H9 (cell line): ENCODE data around the gene ABHD14A. TPM values are rescaled to one million over a fixed set of nuclear protein-coding genes. Genes with fewer than 3 reads are reported as not detected.

Experiments
- DNase-seq: peaks from one replicate; pipeline ENCODE4 v3.0.0-alpha.2; 2017
- H2AFZ ChIP-seq: one replicate; pipeline ENCODE4 v1.6.1; 2013; ENCODE audit warnings: mild to moderate bottlenecking, low read length, control low read depth, moderate library complexity
- H2AK5ac ChIP-seq: 2 replicates; pipeline ENCODE4 v1.6.1; 2013; ENCODE audit warnings: low read length, control low read depth, mixed read lengths; ENCODE audit not compliant: insufficient read length
- H2BK120ac ChIP-seq: one replicate; pipeline ENCODE4 v1.6.1; 2013; ENCODE audit warnings: low read depth, mild to moderate bottlenecking, low read length, control low read depth, inconsistent platforms; ENCODE audit not compliant: poor library complexity, severe bottlenecking
- H2BK12ac ChIP-seq: 2 replicates; pipeline ENCODE4 v1.6.1; 2013; ENCODE audit warnings: low read length, control low read depth, mixed read lengths, low read depth; ENCODE audit not compliant: insufficient read length
- H2BK15ac ChIP-seq: 2 replicates; pipeline ENCODE4 v1.6.1; 2013; ENCODE audit warnings: low read depth, low read length, control low read depth
- H2BK20ac ChIP-seq: one replicate; pipeline ENCODE4 v1.6.1; 2013; ENCODE audit warnings: low read depth, mild to moderate bottlenecking, low read length, control low read depth, inconsistent platforms; ENCODE audit not compliant: poor library complexity, severe bottlenecking
- H2BK5ac ChIP-seq: 2 replicates; pipeline ENCODE4 v1.6.1; 2013; ENCODE audit warnings: low read length, control low read depth, mixed read lengths; ENCODE audit not compliant: insufficient read length
- H3K14ac ChIP-seq: 2 replicates; pipeline ENCODE4 v1.6.1; 2013; ENCODE audit warnings: low read length, control low read depth; ENCODE audit not compliant: insufficient read depth
- H3K18ac ChIP-seq: 2 replicates; pipeline ENCODE4 v1.6.1; 2013; ENCODE audit warnings: low read depth, mild to moderate bottlenecking, mixed read lengths, low read length, control low read depth; ENCODE audit not compliant: insufficient read length
- H3K23ac ChIP-seq: 2 replicates; pipeline ENCODE4 v1.6.1; 2013; ENCODE audit warnings: low read length, control low read depth, mixed read lengths, low read depth; ENCODE audit not compliant: insufficient read length
- H3K23me2 ChIP-seq: 2 replicates; pipeline ENCODE4 v1.6.1; 2013; ENCODE audit warnings: low read depth, mild to moderate bottlenecking, mixed read lengths, low read length, control low read depth; ENCODE audit not compliant: insufficient read length, poor library complexity, severe bottlenecking
- H3K27ac ChIP-seq: 2 replicates; pipeline ENCODE4 v1.5.1; 2013; ENCODE audit warnings: low read length, control low read depth, mixed read lengths, low read depth; ENCODE audit not compliant: insufficient read length
- H3K27me3 ChIP-seq: 2 replicates; pipeline ENCODE4 v1.6.1; 2013; ENCODE audit warnings: low read length, control low read depth, inconsistent platforms; ENCODE audit not compliant: insufficient read depth
- H3K4ac ChIP-seq: 2 replicates; pipeline ENCODE4 v1.6.1; 2013; ENCODE audit warnings: low read depth, mild to moderate bottlenecking, control low read depth, inconsistent platforms, low read length, moderate library complexity
- H3K4me1 ChIP-seq: 2 replicates; pipeline ENCODE4 v1.6.1; 2013; ENCODE audit warnings: low read length, control low read depth, inconsistent platforms; ENCODE audit not compliant: insufficient read depth
- H3K4me2 ChIP-seq: 2 replicates; pipeline ENCODE4 v1.6.1; 2013; ENCODE audit warnings: low read length, control low read depth, mixed read lengths; ENCODE audit not compliant: insufficient read length, insufficient read depth
- H3K56ac ChIP-seq: 2 replicates; pipeline ENCODE4 v1.6.1; 2013; ENCODE audit warnings: low read depth, mild to moderate bottlenecking, mixed read lengths, low read length, control low read depth; ENCODE audit not compliant: insufficient read length
- H3K79me1 ChIP-seq: 2 replicates; pipeline ENCODE4 v1.6.1; 2013; ENCODE audit warnings: low read depth, mild to moderate bottlenecking, moderate library complexity, low read length, control low read depth, inconsistent platforms; ENCODE audit not compliant: insufficient read depth, poor library complexity, severe bottlenecking
- H3K79me2 ChIP-seq: 2 replicates; pipeline ENCODE4 v1.6.1; 2013; ENCODE audit warnings: low read length, control low read depth, inconsistent platforms; ENCODE audit not compliant: insufficient read depth
- H3K9ac ChIP-seq: 2 replicates; pipeline ENCODE4 v1.6.1; 2013; ENCODE audit warnings: low read length, control low read depth, mixed read lengths; ENCODE audit not compliant: insufficient read length; ENCODE audit errors: extremely low read depth
- H3K9me3 ChIP-seq: one replicate; pipeline ENCODE4 v1.6.1; 2013; ENCODE audit warnings: low read depth, low read length, inconsistent platforms; ENCODE audit not compliant: control insufficient read depth
- H3T11ph ChIP-seq: one replicate; pipeline ENCODE4 v1.6.1; 2013; ENCODE audit warnings: mild to moderate bottlenecking, low read length, control low read depth, inconsistent platforms
- H4K20me1 ChIP-seq: one replicate; pipeline ENCODE4 v1.6.1; 2013; ENCODE audit not compliant: control insufficient read depth, insufficient read length, insufficient read depth
- H4K5ac ChIP-seq: 2 replicates; pipeline ENCODE4 v1.6.1; 2013; ENCODE audit warnings: low read depth, mild to moderate bottlenecking, mixed read lengths, low read length, control low read depth; ENCODE audit not compliant: insufficient read length
- H4K8ac ChIP-seq: replicated peaks from 2 replicates; pipeline ENCODE4 v1.6.1; 2013; ENCODE audit warnings: low read length, control low read depth, mixed read lengths, low read depth; ENCODE audit not compliant: insufficient read length
- H4K91ac ChIP-seq: 2 replicates; pipeline ENCODE4 v1.6.1; 2013; ENCODE audit warnings: low read depth, mild to moderate bottlenecking, moderate library complexity, mixed read lengths, low read length, control low read depth; ENCODE audit not compliant: insufficient read length
- H3K27ac Mint-ChIP-seq, 3 experiments: 2 replicates in 2 of 3; 3 replicates in 1 of 3; pipeline ENCODE4 v1.8.0; 2020 to 2021; ENCODE audit warnings: mixed read lengths in 3 of 3, mild to moderate bottlenecking in 1 of 3, moderate library complexity in 1 of 3
- H3K27me3 Mint-ChIP-seq: 2 replicates; pipeline ENCODE4 v1.8.0; 2021; ENCODE audit warnings: low read depth, mild to moderate bottlenecking, moderate library complexity, mixed read lengths
- H3K36me3 Mint-ChIP-seq, 3 experiments: 2 replicates in 2 of 3; 3 replicates in 1 of 3; pipeline ENCODE4 v1.8.0; 2020 to 2021; ENCODE audit warnings: low read depth in 3 of 3, mixed read lengths in 3 of 3; ENCODE audit not compliant: insufficient read depth in 1 of 3
- H3K4me1 Mint-ChIP-seq, 2 experiments: 2 replicates each; pipeline ENCODE4 v1.8.0; 2020; ENCODE audit warnings: mixed read lengths in 2 of 2
- H3K4me3 Mint-ChIP-seq, 2 experiments: 2 replicates in 1 of 2; 3 replicates in 1 of 2; pipeline ENCODE4 v1.8.0; 2020 to 2021; ENCODE audit warnings: mild to moderate bottlenecking in 2 of 2, mixed read lengths in 2 of 2, moderate library complexity in 1 of 2
- H3K9me3 Mint-ChIP-seq, 2 experiments: 2 replicates in 1 of 2; 3 replicates in 1 of 2; pipeline ENCODE4 v1.8.0; 2020; ENCODE audit warnings: mild to moderate bottlenecking in 2 of 2, mixed read lengths in 2 of 2, moderate library complexity in 1 of 2
- WGBS: extraction: QIAGEN DNeasy Blood & Tissue Kit; methylation state at CpG from one replicate; pipeline ENCODE4 v1.1.7; 2013; ENCODE audit warnings: missing lambda C conversion rate, low lambda C conversion rate, mixed read lengths; ENCODE audit not compliant: insufficient read length; ENCODE audit errors: extremely low coverage; 5-methylcytosine and 5-hydroxymethylcytosine counted together
- total RNA-seq: library from RNA; stranded (reverse); gene quantifications from 2 replicates; pipeline ENCODE4 v1.2.1, GENCODE V29; 2021
- TF ChIP-seq, protein P1 (sequence below): fragments of 200-600 bp; sonication (generic); conservative IDR thresholded peaks from 3 replicates; pipeline ENCODE4 v1.8.0; 2021; ENCODE audit warnings: antibody characterized with exemption, mild to moderate bottlenecking

Gene ABHD14A
- total RNA-seq, 1 experiment from 2014 or later, result 3.1 TPM

DNA sequence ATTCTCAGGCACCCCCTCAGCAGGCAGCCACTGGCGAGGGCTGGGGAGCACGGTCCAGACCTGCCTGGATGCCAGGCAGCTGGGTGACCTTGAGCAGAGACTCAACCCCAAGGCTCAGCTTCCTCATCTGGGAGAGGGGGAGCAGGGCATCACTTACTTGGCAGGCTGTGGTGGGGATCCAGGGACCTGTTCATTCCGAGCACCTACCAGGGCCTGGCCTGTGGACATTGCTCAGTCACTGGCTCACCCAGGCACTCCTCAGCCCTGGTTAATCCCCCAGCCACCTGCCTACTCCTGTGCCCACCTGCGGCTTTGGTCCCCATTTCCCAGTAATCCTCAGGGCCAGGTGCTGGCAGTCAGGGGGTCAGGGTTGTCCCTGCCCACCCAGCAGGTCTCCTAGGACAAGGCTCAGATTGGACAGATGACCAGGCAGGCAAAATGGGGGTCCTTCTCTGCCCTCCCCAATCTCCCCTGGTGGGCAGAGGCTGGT, 30.1 kb downstream of the ABHD14A start:
- H3K4me2 ChIP-seq, result peak overlapping the region; percentile 36
- H3K27ac Mint-ChIP-seq, result peak overlapping the region in 2 of 3 experiments; percentile 28 to 77; a peak in 4 of 7 replicates

More for the DNA sequence above, 30.1 kb downstream of the ABHD14A start:
- Histone ChIP-seq H4K5ac (no peak overlapping the region), H4K20me1 (no peaks in the 10 kb centered on the region), H4K8ac (no peak overlapping the region), H2BK15ac (no peak overlapping the region), H3K79me2 (no peaks in the 10 kb centered on the region), H3K9me3 (no peaks in the 10 kb centered on the region), H2BK120ac (no peak overlapping the region), H3K27me3 (no peaks in the 10 kb centered on the region), H3K18ac (no peak overlapping the region), H3K27ac (no peak overlapping the region), H4K91ac (no peak overlapping the region), H3K9ac (no peak overlapping the region), H2AFZ (no peak overlapping the region), H3K56ac (no peak overlapping the region), H3T11ph (no peak overlapping the region), H3K23me2 (no peaks in the 10 kb centered on the region), H3K14ac (0 out of 2 replicates have a peak overlapping the region, but pooled peaks have one; percentile 5), H3K4ac (no peak overlapping the region), H3K23ac (no peak overlapping the region), H2BK20ac (no peak overlapping the region), H2BK12ac (no peak overlapping the region), H2BK5ac (no peak overlapping the region), H3K4me1 (peaks cover 15% of the 10 kb centered on the region; the same call in 1 of the 2 replicates), H2AK5ac (no peak overlapping the region), H3K79me1 (no peaks in the 10 kb centered on the region)
- Mint-ChIP-seq H3K27me3 (peaks cover 4% of the 10 kb centered on the region), H3K4me3 (peak overlapping the region; percentile 1 to 75; a peak in 3 of 5 replicates), H3K4me1 (peaks cover 51 to 62% of the 10 kb centered on the region in 2 experiments), H3K36me3 (no peaks in the 10 kb centered on the region; a peak in 1 of 7 replicates), H3K9me3 (no peaks in the 10 kb centered on the region)
- TF ChIP-seq, protein P1, sequence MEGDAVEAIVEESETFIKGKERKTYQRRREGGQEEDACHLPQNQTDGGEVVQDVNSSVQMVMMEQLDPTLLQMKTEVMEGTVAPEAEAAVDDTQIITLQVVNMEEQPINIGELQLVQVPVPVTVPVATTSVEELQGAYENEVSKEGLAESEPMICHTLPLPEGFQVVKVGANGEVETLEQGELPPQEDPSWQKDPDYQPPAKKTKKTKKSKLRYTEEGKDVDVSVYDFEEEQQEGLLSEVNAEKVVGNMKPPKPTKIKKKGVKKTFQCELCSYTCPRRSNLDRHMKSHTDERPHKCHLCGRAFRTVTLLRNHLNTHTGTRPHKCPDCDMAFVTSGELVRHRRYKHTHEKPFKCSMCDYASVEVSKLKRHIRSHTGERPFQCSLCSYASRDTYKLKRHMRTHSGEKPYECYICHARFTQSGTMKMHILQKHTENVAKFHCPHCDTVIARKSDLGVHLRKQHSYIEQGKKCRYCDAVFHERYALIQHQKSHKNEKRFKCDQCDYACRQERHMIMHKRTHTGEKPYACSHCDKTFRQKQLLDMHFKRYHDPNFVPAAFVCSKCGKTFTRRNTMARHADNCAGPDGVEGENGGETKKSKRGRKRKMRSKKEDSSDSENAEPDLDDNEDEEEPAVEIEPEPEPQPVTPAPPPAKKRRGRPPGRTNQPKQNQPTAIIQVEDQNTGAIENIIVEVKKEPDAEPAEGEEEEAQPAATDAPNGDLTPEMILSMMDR, result no peak
- no CpG with 5 or more reads among the region's 4 CpGs for WGBS
- DNase-seq, result no peak
